H1 (cell line): ENCODE results near the gene ADTRP. TPM values are rescaled to one million over a fixed set of nuclear protein-coding genes. Genes with fewer than 3 reads are reported as not detected.

Experiments
- EGR1 ChIP-seq: IDR thresholded peaks from 2 replicates; pipeline ENCODE4 v1.6.1; 2011; ENCODE audit warnings: low read depth, low read length, borderline replicate concordance
- FOSL1 ChIP-seq: IDR thresholded peaks from 2 replicates; pipeline ENCODE4 v1.6.1; 2011; ENCODE audit warnings: mild to moderate bottlenecking, low read depth, low read length, moderate library complexity; ENCODE audit not compliant: insufficient read depth
- JUN ChIP-seq: IDR thresholded peaks from 2 replicates; pipeline ENCODE4 v1.6.1; 2011; ENCODE audit warnings: low read depth, mild to moderate bottlenecking, improper control_type of control experiment, low read length
- POLR2A ChIP-seq, 2 experiments: IDR thresholded peaks; 1 replicate in 1 of 2; 2 replicates in 1 of 2; pipeline ENCODE4 v1.6.1; 2011; ENCODE audit warnings: low read depth in 2 of 2, low read length in 2 of 2, mild to moderate bottlenecking in 2 of 2; ENCODE audit errors: control extremely low read depth in 1 of 2
- SP1 ChIP-seq: IDR thresholded peaks from 2 replicates; pipeline ENCODE4 v1.6.1; 2011; ENCODE audit warnings: low read depth, low read length
- polyA plus RNA-seq, 7 experiments: library from polyadenylated mRNA; depleted of rRNA in 3 of 7; stranded (reverse) in 5 of 7; unstranded in 2 of 7; fragments of >200 nt in 5 of 7; fragments of 200-250 nt in 2 of 7; gene quantifications; 1 replicate in 5 of 7; 2 replicates in 1 of 7; 4 replicates in 1 of 7; pipeline versions ENCODE4 v1.2.1 to v1.2.3, GENCODE V29; 2011 to 2013; ENCODE audit warnings: missing spikeins in 2 of 7, mixed read lengths in 2 of 7
- total RNA-seq: library from RNA; stranded (reverse); fragmentation: NEBNext Ultra II Directional; extraction: Animal tissue kit (Norgen Biotek cat#: 25700); gene quantifications from 2 replicates; pipeline ENCODE4 v1.2.1, GENCODE V29; 2021

The ADTRP gene
- total and polyA plus RNA-seq, 2 of the 8 experiments (the other 6 are each of a cell fraction or from before 2014, with no cell fraction given): 0.08 to 0.45 TPM

DNA sequence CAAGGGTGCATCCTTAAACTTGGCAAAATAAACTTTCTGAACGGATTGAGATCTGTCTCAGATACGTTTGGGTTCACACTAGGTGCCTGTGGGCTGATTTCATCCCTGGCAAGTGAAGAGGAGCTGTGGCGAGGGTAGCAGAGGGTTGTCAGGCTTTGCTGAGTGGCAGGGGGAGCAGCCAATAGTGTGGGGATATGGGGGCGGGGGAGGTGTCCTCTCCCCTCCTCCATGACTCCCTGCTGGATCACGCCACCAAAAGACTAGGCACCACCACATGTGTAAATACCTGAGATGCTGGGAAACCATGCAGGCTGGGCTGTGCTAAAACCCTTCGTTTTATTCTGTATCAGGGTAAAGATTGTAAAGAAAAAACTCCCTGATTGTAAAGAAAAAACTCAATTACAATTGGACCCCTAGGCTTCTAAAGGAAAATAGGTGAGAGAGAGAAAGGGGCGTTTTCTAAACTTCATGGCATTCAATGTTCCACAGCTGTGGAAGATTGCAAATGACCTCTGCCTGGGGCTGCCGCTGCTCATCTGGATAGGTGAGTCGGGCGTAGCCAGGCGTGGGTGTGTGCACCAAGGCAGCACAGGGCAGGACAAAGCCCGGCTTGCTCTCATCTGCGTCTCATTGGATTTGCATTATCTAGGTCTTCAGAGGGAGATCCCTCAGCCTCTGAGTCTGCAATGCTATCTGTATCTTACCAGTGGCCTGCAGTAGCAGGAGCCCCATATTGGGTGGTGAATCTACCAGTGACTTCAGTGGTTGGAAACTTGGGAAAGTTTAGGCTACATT is 26.9 kb upstream of the ADTRP start (continued):
- no peak for TF ChIP-seq JUN
- TF ChIP-seq FOSL1: no peak
- no peak for TF ChIP-seq POLR2A (IDR thresholded peaks at IDR 0.05; ENCODE audit: control extremely low read depth in 1 of 2, low read depth in 2 of 2, low read length in 2 of 2)
- TF ChIP-seq EGR1: peak; percentile 64; the same call in 1 of the 2 replicates
- TF ChIP-seq SP1: peak; percentile 78; the same call in 1 of the 2 replicates
